Measurements from ENCODE around the gene NCKAP5.

The NCKAP5 gene

GRCh38 chr2:133512121-133512520 is 56.1 kb downstream of the NCKAP5 start:
- in situ Hi-C loops (cut with HindIII; ENCODE audit: low pct_unique_long_range_greater_than_20kb, low sequenced_read_pairs) = no loop called here
- no peak for TF ChIP-seq JUND (IDR thresholded peaks at IDR 0.05; ENCODE audit: low read depth)
- no peak for DNase-seq (ENCODE audit: low read depth in 1 of 2, low spot score in 1 of 2)

GRCh38 chr2:133511679-133512078 is 56.6 kb downstream of the NCKAP5 start:
- DNase-seq (ENCODE audit: low read depth in 1 of 2, low spot score in 1 of 2) = no peak
- TF ChIP-seq JUND (IDR thresholded peaks at IDR 0.05; ENCODE audit: low read depth) = no peak
- in situ Hi-C loops (cut with HindIII; ENCODE audit: low pct_unique_long_range_greater_than_20kb, low sequenced_read_pairs) = no loop called here

GRCh38 chr2:133509777-133510176 is 58.5 kb downstream of the NCKAP5 start:
- DNase-seq (ENCODE audit: low read depth in 1 of 2, low spot score in 1 of 2) = no peak
- in situ Hi-C loops (cut with HindIII; ENCODE audit: low pct_unique_long_range_greater_than_20kb, low sequenced_read_pairs) = no loop called here
- TF ChIP-seq JUND (IDR thresholded peaks at IDR 0.05; ENCODE audit: low read depth) = no peak

GRCh38 chr2:133508546-133509165 is 59.6 kb downstream of the NCKAP5 start:
- no peak for TF ChIP-seq JUND (IDR thresholded peaks at IDR 0.05; ENCODE audit: low read depth)
- in situ Hi-C loops (cut with HindIII; ENCODE audit: low pct_unique_long_range_greater_than_20kb, low sequenced_read_pairs) = no loop called here
- no peak for DNase-seq (ENCODE audit: low read depth in 1 of 2, low spot score in 1 of 2)

DNA sequence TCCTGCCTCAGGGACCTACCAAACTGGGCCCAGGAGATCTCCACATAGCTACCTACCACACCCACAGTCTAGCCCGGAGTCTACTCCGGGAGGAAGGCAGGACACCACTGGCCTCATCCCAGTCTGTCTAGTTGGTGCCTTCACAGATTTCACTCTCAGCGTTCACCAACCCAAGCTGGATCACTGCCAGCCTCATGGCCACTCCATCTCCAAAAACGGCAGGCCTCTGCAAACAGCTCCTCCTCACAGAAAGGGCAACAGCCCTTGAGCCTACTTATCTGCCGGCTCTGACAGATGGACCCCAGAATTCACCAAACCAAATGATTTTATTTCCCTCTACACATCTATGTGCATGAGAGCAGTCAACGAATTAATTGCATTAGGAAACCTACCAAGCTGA is 61.3 kb downstream of the NCKAP5 start:
- peak in 1 of 2 experiments; percentile 47 for DNase-seq (ENCODE audit: low read depth in 1 of 2, low spot score in 1 of 2)
- TF ChIP-seq JUND (IDR thresholded peaks at IDR 0.05; ENCODE audit: low read depth) = no peak
- in situ Hi-C loops (cut with HindIII; ENCODE audit: low pct_unique_long_range_greater_than_20kb, low sequenced_read_pairs) = no loop called here

- in situ Hi-C loops (cut with HindIII; ENCODE audit: low pct_unique_long_range_greater_than_20kb, low sequenced_read_pairs) = no loop called here
- TF ChIP-seq JUND (IDR thresholded peaks at IDR 0.05; ENCODE audit: low read depth) = peak; percentile 45; the same call in 1 of the 2 replicates
- DNase-seq (ENCODE audit: low read depth in 1 of 2, low spot score in 1 of 2) = peak; percentile 7 to 96
These were observed 63.4 kb downstream of the NCKAP5 start for GRCh38 chr2:133504566-133505505.

GRCh38 chr2:133503927-133504326 is 64.3 kb downstream of the NCKAP5 start:
- no peak for TF ChIP-seq JUND (IDR thresholded peaks at IDR 0.05; ENCODE audit: low read depth)
- in situ Hi-C loops (cut with HindIII; ENCODE audit: low pct_unique_long_range_greater_than_20kb, low sequenced_read_pairs) = no loop called here

GRCh38 chr2:133503323-133503722 is 64.9 kb downstream of the NCKAP5 start:
- no peak for TF ChIP-seq JUND (IDR thresholded peaks at IDR 0.05; ENCODE audit: low read depth)
- in situ Hi-C loops (cut with HindIII; ENCODE audit: low pct_unique_long_range_greater_than_20kb, low sequenced_read_pairs) = no loop called here
- no peak for DNase-seq (ENCODE audit: low read depth in 1 of 2, low spot score in 1 of 2)

More at GRCh38 chr2:133503927-133504326, 64.3 kb downstream of the NCKAP5 start:
- DNase-seq (ENCODE audit: low read depth in 1 of 2, low spot score in 1 of 2) = no peak

GRCh38 chr2:133502678-133503077 is 65.6 kb downstream of the NCKAP5 start:
- DNase-seq (ENCODE audit: low read depth in 1 of 2, low spot score in 1 of 2) = no peak
- in situ Hi-C loops (cut with HindIII; ENCODE audit: low pct_unique_long_range_greater_than_20kb, low sequenced_read_pairs) = no loop called here
- no peak for TF ChIP-seq JUND (IDR thresholded peaks at IDR 0.05; ENCODE audit: low read depth)

DNA sequence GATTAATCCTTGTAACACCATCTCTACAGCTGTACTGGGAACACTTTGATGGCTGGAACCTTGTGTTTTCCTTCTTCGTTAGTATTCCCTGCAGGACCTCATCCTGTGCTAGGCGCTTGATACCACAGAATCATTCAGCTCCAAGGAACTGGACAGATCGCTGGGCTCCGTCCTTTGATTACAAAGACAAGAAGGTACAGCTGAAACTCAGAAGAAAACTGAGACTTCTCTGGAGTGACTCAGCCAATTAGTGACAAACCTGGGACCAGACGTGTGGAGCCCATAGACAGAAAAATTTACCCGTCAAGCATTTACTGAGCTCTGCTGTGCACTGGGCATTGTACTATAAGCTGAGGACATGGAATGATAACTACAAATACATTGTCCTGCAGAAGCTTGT is 67.3 kb downstream of the NCKAP5 start:
- in situ Hi-C loops (cut with HindIII; ENCODE audit: low pct_unique_long_range_greater_than_20kb, low sequenced_read_pairs) = no loop called here
- TF ChIP-seq JUND (IDR thresholded peaks at IDR 0.05; ENCODE audit: low read depth) = no peak
- DNase-seq (ENCODE audit: low read depth in 1 of 2, low spot score in 1 of 2) = no peak

DNA sequence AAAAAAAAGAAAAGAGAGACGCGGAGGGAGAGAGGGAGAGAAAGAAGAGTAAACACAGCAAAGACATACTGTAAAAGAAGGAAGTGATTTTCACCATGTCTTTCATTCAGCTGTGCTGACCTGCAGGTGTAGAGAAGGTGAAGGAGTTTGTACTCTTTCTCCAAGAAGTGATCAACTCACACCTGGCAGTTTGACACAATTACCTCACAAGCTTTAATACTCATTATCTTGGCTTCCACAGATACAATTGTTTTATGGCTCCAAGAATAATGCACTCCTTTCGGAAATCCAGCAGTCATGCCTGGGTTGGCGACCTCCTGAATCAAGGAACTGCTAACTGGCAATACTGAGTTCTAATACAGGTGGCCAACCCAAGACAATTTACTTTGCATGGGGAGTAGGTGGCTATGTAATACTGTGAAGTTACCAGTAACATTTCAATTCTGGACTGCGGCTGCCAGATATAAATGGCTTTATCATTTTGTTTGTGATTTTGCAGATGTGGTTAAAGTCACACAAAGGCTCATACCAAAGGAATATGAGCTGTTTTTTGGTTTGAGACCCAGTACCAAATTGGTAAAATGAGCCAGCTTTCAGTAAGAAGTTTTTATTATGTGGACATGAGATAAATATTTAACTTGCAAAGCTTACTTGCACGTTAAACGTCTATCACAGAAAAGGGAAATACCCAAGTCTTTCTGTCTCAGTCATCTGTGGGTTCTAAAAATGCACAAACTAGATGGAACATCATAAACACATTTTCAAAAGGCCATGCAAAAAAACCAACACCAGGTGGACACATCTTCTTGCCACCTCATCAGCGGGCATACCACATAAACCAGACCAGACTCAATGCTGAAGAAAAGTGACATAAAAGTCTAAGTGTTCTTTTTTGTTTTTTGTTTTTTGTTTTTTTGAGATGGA is 69.3 kb downstream of the NCKAP5 start:
- DNase-seq (ENCODE audit: low read depth in 1 of 2, low spot score in 1 of 2) = no peak
- in situ Hi-C loops (cut with HindIII; ENCODE audit: low pct_unique_long_range_greater_than_20kb, low sequenced_read_pairs) = no loop called here
- TF ChIP-seq JUND (IDR thresholded peaks at IDR 0.05; ENCODE audit: low read depth) = no peak

DNA sequence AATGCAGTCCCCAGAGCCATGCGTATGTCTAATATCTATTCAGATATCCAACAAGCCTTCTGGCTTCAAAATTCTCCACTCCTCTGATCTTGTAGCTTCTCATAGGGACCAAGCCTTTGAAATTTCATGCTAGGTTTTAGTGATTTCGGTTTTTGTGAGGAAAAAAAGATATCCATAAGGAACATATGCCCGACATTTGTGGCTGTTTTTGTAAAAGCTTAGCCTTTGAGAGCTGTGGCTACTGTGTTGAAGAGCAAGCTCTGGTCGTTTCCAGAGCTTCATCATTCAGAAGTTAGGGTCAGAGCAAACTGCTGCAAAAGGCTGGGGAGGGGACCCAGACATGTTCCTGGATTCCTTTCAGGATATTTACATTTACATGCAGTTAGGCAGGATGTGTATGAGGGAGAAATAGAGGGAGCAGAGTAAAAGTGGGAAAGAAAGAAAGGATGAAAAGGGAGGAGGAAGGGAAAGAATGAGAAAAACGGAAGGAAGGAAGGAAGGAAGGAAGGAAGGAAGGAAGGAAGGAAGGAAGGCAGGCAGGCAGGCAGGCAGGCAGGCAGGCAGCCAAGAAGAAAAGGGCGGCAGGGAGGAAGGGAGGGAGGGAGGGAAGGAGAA is 70.2 kb downstream of the NCKAP5 start:
- in situ Hi-C loops (cut with HindIII; ENCODE audit: low pct_unique_long_range_greater_than_20kb, low sequenced_read_pairs) = no loop called here
- DNase-seq (ENCODE audit: low read depth in 1 of 2, low spot score in 1 of 2) = no peak
- no peak for TF ChIP-seq JUND (IDR thresholded peaks at IDR 0.05; ENCODE audit: low read depth)
